Endodermal cell (in vitro differentiated cells): Measurements from ENCODE around the gene GINS2. TPM values are rescaled to one million over a fixed set of nuclear protein-coding genes. Genes with fewer than 3 reads are reported as not detected.

Experiments used
- DNase-seq: peaks from one replicate; pipeline ENCODE4 v3.0.0-alpha.2; 2017
- H3K27ac ChIP-seq: 2 replicates; pipeline ENCODE4 v1.5.1; 2013; ENCODE audit warnings: mild to moderate bottlenecking, low read depth, low read length, moderate library complexity
- H3K27me3 ChIP-seq: 2 replicates; pipeline ENCODE4 v1.6.1; 2013; ENCODE audit warnings: mild to moderate bottlenecking, low read length, moderate library complexity; ENCODE audit not compliant: insufficient read depth, control insufficient read depth, poor library complexity, severe bottlenecking
- H3K36me3 ChIP-seq: 2 replicates; pipeline ENCODE4 v1.7.0; 2013; ENCODE audit warnings: mild to moderate bottlenecking, low read length, moderate library complexity; ENCODE audit not compliant: control insufficient read depth, insufficient read depth
- H3K4me1 ChIP-seq: one replicate; pipeline ENCODE4 v1.7.0; 2013; ENCODE audit warnings: low read length; ENCODE audit not compliant: control insufficient read depth, insufficient read depth
- H3K4me3 ChIP-seq: 2 replicates; pipeline ENCODE4 v1.5.1; 2013; ENCODE audit warnings: mild to moderate bottlenecking, low read length, moderate library complexity
- H3K9ac ChIP-seq: 2 replicates; pipeline ENCODE4 v1.6.1; 2013; ENCODE audit warnings: mild to moderate bottlenecking, low read length, moderate library complexity; ENCODE audit not compliant: poor library complexity, severe bottlenecking; ENCODE audit errors: extremely low read depth
- H3K9me3 ChIP-seq: 2 replicates; pipeline ENCODE4 v1.6.1; 2013; ENCODE audit warnings: mild to moderate bottlenecking, low read length, moderate library complexity; ENCODE audit not compliant: control insufficient read depth
- H3K27ac Mint-ChIP-seq: 2 replicates; pipeline ENCODE4 v1.8.0; 2020; ENCODE audit warnings: mixed read lengths
- H3K27me3 Mint-ChIP-seq: 2 replicates; pipeline ENCODE4 v1.8.0; 2021; ENCODE audit warnings: mild to moderate bottlenecking, mixed read lengths; ENCODE audit not compliant: insufficient read depth
- H3K36me3 Mint-ChIP-seq: 2 replicates; pipeline ENCODE4 v1.8.0; 2020; ENCODE audit warnings: low read depth, mixed read lengths
- H3K4me1 Mint-ChIP-seq: 2 replicates; pipeline ENCODE4 v1.8.0; 2020; ENCODE audit warnings: mixed read lengths
- H3K4me3 Mint-ChIP-seq: 2 replicates; pipeline ENCODE4 v1.8.0; 2020; ENCODE audit warnings: mild to moderate bottlenecking, moderate library complexity, mixed read lengths
- H3K9me3 Mint-ChIP-seq: 2 replicates; pipeline ENCODE4 v1.8.0; 2020; ENCODE audit warnings: mild to moderate bottlenecking, mixed read lengths
- WGBS, 2 experiments: methylation state at CpG; one replicate each; pipeline versions ENCODE4 v1.1.5 to v1.1.7; 2013; ENCODE audit warnings: missing lambda C conversion rate in 2 of 2, mixed read lengths in 1 of 2; ENCODE audit not compliant: insufficient coverage in 1 of 2, insufficient read length in 1 of 2; 5-methylcytosine and 5-hydroxymethylcytosine counted together
- total RNA-seq, 2 donors: library from RNA; stranded (reverse); fragmentation: NEBNext Ultra II Directional in 1 of 2; extraction: Animal tissue kit (Norgen Biotek cat#: 25700) in 1 of 2; gene quantifications; 2 replicates in 1 of 2; 3 replicates in 1 of 2; pipeline ENCODE4 v1.2.1, GENCODE V29; 2021
- TF ChIP-seq, protein P1 (sequence below): fragments of 200-600 bp; sonication (generic); conservative IDR thresholded peaks from 2 replicates; pipeline ENCODE4 v1.5.0; 2021; ENCODE audit warnings: antibody characterized with exemption, mild to moderate bottlenecking

The GINS2 gene
- total RNA-seq, 2 donors from 2014 or later, result 32.8 to 42.3 TPM

DNA sequence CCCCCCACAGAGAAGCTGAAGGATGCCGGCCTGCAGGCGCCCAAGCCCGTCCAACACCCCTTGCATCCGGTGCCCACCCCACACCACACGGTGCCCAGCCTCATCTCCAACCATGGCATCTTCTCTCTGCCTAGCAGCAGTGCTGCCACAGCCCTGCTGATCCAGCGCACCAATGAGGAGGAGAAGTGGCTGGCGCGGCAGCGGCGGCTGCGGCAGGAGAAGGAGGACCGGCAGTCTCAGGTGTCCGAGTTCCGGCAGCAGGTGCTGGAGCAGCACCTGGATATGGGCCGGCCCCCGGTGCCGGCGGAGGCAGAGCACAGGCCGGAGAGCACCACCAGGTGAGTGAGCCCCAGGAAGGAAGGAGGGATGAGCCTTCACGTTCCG is 31.5 kb downstream of the GINS2 start:
- H3K4me3 ChIP-seq, result no peak overlapping the region
- Mint-ChIP-seq H3K9me3 (no peaks in the 10 kb centered on the region), H3K4me3 (no peak overlapping the region), H3K4me1 (no peaks in the 10 kb centered on the region), H3K27ac (no peak overlapping the region), H3K27me3 (no peaks in the 10 kb centered on the region), H3K36me3 (peaks cover 69% of the 10 kb centered on the region)
- H3K9me3 ChIP-seq, result no peaks in the 10 kb centered on the region
- H3K36me3 ChIP-seq, result peaks cover 84% of the 10 kb centered on the region
- 93 to 95% methylated on average over 12 to 21 of the region's 21 CpGs for WGBS, 2 experiments
- no peaks in the 10 kb centered on the region for H3K4me1 ChIP-seq
- H3K27me3 ChIP-seq, result no peaks in the 10 kb centered on the region
- H3K9ac ChIP-seq, result no peak overlapping the region
- no peak for DNase-seq
- H3K27ac ChIP-seq, result no peak overlapping the region
- TF ChIP-seq, protein P1, sequence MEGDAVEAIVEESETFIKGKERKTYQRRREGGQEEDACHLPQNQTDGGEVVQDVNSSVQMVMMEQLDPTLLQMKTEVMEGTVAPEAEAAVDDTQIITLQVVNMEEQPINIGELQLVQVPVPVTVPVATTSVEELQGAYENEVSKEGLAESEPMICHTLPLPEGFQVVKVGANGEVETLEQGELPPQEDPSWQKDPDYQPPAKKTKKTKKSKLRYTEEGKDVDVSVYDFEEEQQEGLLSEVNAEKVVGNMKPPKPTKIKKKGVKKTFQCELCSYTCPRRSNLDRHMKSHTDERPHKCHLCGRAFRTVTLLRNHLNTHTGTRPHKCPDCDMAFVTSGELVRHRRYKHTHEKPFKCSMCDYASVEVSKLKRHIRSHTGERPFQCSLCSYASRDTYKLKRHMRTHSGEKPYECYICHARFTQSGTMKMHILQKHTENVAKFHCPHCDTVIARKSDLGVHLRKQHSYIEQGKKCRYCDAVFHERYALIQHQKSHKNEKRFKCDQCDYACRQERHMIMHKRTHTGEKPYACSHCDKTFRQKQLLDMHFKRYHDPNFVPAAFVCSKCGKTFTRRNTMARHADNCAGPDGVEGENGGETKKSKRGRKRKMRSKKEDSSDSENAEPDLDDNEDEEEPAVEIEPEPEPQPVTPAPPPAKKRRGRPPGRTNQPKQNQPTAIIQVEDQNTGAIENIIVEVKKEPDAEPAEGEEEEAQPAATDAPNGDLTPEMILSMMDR, result no peak

DNA sequence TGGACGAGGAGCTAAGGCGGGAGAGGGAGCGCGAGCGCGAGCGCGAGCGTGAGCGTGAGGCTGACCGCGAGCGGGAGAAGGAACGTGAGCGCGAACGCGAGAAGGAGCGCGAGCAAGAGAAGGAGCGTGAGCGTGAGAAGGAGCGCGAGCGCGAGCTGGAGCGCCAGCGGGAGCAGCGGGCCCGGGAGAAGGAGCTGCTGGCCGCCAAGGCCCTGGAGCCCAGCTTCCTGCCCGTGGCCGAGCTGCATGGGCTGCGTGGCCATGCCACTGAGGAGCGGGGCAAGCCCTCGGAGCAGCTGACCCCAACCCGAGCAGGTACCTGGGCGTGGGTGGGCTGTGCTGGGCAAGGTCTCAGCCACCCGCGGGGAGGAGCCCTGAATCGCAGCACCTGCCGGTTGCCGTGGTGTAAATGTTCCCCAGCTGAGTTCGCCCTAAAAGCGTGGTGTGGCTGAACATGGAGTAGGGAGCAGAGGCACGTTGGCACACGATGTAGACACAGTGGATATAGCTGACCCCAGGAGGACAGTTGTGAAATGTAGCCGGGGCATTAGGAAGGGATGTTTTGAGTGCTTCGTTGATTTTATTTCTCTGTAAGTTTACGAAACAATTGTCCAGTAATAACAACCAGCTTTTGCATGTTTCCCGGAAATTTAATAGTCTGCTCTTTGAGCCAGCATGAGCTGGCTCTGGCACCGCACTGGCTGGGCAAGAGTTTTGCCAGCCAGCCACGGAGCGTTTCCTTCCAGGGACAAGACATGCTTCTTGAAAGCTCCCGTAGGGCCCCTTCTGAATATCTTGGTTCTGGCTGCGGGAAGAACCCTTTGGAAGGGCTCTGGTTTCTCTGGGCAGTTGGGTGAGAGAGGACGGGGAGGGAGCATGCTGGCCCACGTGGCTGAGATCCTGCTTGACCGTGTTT is 32.1 kb downstream of the GINS2 start:
- TF ChIP-seq, protein P1, result no peak
- Histone ChIP-seq H3K9me3 (no peaks in the 10 kb centered on the region), H3K36me3 (peaks cover 78% of the 10 kb centered on the region), H3K9ac (no peak overlapping the region), H3K4me1 (no peaks in the 10 kb centered on the region), H3K4me3 (no peak overlapping the region), H3K27ac (peak overlapping the region; percentile 17), H3K27me3 (no peaks in the 10 kb centered on the region)
- Mint-ChIP-seq H3K27me3 (no peaks in the 10 kb centered on the region), H3K9me3 (no peaks in the 10 kb centered on the region), H3K4me3 (no peak overlapping the region), H3K36me3 (peaks cover 69% of the 10 kb centered on the region), H3K27ac (no peak overlapping the region), H3K4me1 (no peaks in the 10 kb centered on the region)
- DNase-seq, result no peak
- WGBS, 2 experiments, result 96 to 98% methylated on average over 53 to 59 of the region's 59 CpGs

DNA sequence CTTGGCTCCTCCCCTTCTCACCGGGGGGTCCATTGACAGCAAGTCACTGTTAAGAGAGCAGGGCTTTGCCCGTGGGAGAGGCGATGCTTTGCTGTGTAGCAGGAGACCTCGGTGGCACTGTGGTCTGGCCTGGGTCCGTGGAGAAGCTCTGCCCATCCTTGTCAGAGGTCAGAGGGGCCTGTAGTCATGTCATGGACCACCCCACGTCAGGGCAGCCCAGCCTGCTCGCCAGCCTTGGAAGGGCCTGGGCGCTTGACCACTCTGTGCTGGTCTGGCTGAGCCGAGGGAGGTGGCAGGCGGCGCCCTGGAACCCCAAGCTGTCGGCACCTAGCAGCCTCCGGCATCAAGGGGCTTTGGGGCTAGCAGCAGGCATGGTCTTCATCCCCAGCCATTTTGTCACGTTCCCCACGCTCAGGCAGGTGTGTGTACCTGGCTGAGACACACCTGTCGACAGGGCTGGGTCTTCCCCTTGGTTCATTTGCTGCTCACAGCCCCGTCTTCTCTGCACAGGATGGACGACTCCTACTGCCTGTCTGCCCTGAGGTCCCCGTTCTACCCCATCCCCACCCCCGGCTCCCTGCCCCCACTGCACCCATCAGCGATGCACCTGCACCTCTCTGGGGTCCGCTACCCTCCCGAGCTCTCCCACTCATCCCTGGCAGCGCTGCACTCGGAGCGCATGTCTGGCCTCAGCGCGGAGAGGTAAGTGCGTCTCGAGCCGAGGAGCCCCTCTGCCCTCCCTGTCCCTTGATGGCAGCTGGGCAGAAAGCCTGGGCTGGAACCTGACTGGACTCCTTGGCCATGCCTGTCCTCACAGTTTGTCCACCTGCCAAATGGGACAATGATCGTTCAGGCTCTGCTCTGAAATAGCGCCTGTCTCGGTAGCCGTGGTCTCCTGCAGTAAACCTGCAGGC is 33.3 kb downstream of the GINS2 start:
- TF ChIP-seq, protein P1, result no peak
- no peak overlapping the region for H3K9ac ChIP-seq
- no peaks in the 10 kb centered on the region for H3K27me3 ChIP-seq
- no peaks in the 10 kb centered on the region for H3K9me3 Mint-ChIP-seq
- no peaks in the 10 kb centered on the region for H3K9me3 ChIP-seq
- WGBS, 2 experiments, result 94 to 95% methylated on average over 29 to 35 of the region's 35 CpGs
- H3K27ac Mint-ChIP-seq, result no peak overlapping the region
- no peak overlapping the region for H3K4me3 ChIP-seq
- no peak for DNase-seq
- H3K27ac ChIP-seq, result no peak overlapping the region
- H3K4me1 ChIP-seq, result no peaks in the 10 kb centered on the region
- no peaks in the 10 kb centered on the region for H3K4me1 Mint-ChIP-seq
- peaks cover 70% of the 10 kb centered on the region for H3K36me3 ChIP-seq
- H3K27me3 Mint-ChIP-seq, result no peaks in the 10 kb centered on the region
- peaks cover 66% of the 10 kb centered on the region for H3K36me3 Mint-ChIP-seq
- H3K4me3 Mint-ChIP-seq, result no peak overlapping the region
